Smooth muscle cell (in vitro differentiated cells): ENCODE data around the gene MDC1. TPM values are rescaled to one million over a fixed set of nuclear protein-coding genes. Genes with fewer than 3 reads are reported as not detected.

ENCODE experiments used
- DNase-seq: peaks from one replicate; lab custom pipeline; 2025; ENCODE audit not compliant: unreplicated experiment; lab: John Stamatoyannopoulos, UW
- H2AFZ ChIP-seq: fragments of 200-600 bp; sonication (generic); 2 replicates; pipeline ENCODE4 v1.6.0; 2016; ENCODE audit warnings: antibody characterized with exemption, low read depth, mild to moderate bottlenecking
- H3F3A ChIP-seq: fragments of 200-600 bp; sonication (generic); 2 replicates; pipeline ENCODE4 v1.6.0; 2017; ENCODE audit warnings: antibody characterized with exemption, low read depth
- H3K27ac ChIP-seq: fragments of 200-600 bp; sonication (generic); 2 replicates; pipeline ENCODE4 v1.5.1; 2016; ENCODE audit warnings: low read depth, mild to moderate bottlenecking
- H3K27me3 ChIP-seq: fragments of 200-600 bp; sonication (generic); 2 replicates; pipeline ENCODE4 v1.6.1; 2016; ENCODE audit warnings: low read depth, mild to moderate bottlenecking
- H3K36me3 ChIP-seq: fragments of 200-600 bp; sonication (generic); 2 replicates; pipeline ENCODE4 v1.5.1; 2016; ENCODE audit warnings: low read depth
- H3K4me1 ChIP-seq: fragments of 200-600 bp; sonication (generic); 2 replicates; pipeline ENCODE4 v1.5.1; 2016; ENCODE audit warnings: low read depth
- H3K4me2 ChIP-seq: fragments of 200-600 bp; sonication (generic); 2 replicates; pipeline ENCODE4 v1.6.0; 2016; ENCODE audit warnings: mild to moderate bottlenecking
- H3K4me3 ChIP-seq: fragments of 200-600 bp; sonication (generic); 2 replicates; pipeline ENCODE4 v1.5.1; 2016; ENCODE audit warnings: mild to moderate bottlenecking
- H3K79me2 ChIP-seq: fragments of 200-600 bp; sonication (generic); 2 replicates; pipeline ENCODE4 v1.6.0; 2016; ENCODE audit warnings: low read depth, mild to moderate bottlenecking
- H3K9ac ChIP-seq: fragments of 200-600 bp; sonication (generic); 2 replicates; pipeline ENCODE4 v1.6.0; 2016; ENCODE audit warnings: low read depth
- H3K9me3 ChIP-seq: fragments of 200-600 bp; sonication (generic); replicated peaks from 2 replicates; pipeline ENCODE4 v1.5.1; 2016; ENCODE audit warnings: low read depth
- H4K20me1 ChIP-seq: fragments of 200-600 bp; sonication (generic); 2 replicates; pipeline ENCODE4 v1.6.0; 2016; ENCODE audit warnings: low read depth
- WGBS: methylation state at CpG from one replicate; pipeline ENCODE4 v1.1.7; 2016; ENCODE audit warnings: low lambda C conversion rate; 5-methylcytosine and 5-hydroxymethylcytosine counted together
- polyA plus RNA-seq: library from polyadenylated mRNA; unstranded; fragments of >200 nt; fragmentation: Nextera tagmentation; extraction: Ambion mirVana; gene quantifications from 2 replicates; pipeline ENCODE4 v1.2.1, GENCODE V29; 2016
- total RNA-seq: library from RNA; depleted of rRNA; stranded (reverse); fragments of >200 nt; gene quantifications from 2 replicates; pipeline ENCODE4 v1.2.3, GENCODE V29; 2014
- TF ChIP-seq, protein P1 (sequence below): fragments of 200-600 bp; sonication (generic); IDR thresholded peaks from 2 replicates; pipeline ENCODE4 v1.5.1; 2017; ENCODE audit warnings: borderline replicate concordance, mild to moderate bottlenecking, antibody characterized with exemption; ENCODE audit not compliant: insufficient read depth, poor library complexity, severe bottlenecking

The MDC1 gene
- total and polyA plus RNA-seq, 2 experiments from 2014 or later, result 7.0 to 17.1 TPM

GRCh38 chr6:30703011-30703410 lies 14.1 kb downstream of the MDC1 start:
- Histone ChIP-seq H3K4me2 (no peak overlapping the region), H3K79me2 (no peaks in the 10 kb centered on the region), H2AFZ (no peak overlapping the region), H3K4me1 (no peaks in the 10 kb centered on the region), H3F3A (no peaks in the 10 kb centered on the region), H3K27me3 (no peaks in the 10 kb centered on the region), H3K9ac (no peak overlapping the region), H3K27ac (no peak overlapping the region), H4K20me1 (no peaks in the 10 kb centered on the region), H3K4me3 (no peak overlapping the region), H3K36me3 (no peaks in the 10 kb centered on the region), H3K9me3 (no peaks in the 10 kb centered on the region)
- 98% methylated on average over 10 of the region's 10 CpGs for WGBS
- DNase-seq, result no peak
- TF ChIP-seq, protein P1, sequence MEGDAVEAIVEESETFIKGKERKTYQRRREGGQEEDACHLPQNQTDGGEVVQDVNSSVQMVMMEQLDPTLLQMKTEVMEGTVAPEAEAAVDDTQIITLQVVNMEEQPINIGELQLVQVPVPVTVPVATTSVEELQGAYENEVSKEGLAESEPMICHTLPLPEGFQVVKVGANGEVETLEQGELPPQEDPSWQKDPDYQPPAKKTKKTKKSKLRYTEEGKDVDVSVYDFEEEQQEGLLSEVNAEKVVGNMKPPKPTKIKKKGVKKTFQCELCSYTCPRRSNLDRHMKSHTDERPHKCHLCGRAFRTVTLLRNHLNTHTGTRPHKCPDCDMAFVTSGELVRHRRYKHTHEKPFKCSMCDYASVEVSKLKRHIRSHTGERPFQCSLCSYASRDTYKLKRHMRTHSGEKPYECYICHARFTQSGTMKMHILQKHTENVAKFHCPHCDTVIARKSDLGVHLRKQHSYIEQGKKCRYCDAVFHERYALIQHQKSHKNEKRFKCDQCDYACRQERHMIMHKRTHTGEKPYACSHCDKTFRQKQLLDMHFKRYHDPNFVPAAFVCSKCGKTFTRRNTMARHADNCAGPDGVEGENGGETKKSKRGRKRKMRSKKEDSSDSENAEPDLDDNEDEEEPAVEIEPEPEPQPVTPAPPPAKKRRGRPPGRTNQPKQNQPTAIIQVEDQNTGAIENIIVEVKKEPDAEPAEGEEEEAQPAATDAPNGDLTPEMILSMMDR, result no peak

DNA sequence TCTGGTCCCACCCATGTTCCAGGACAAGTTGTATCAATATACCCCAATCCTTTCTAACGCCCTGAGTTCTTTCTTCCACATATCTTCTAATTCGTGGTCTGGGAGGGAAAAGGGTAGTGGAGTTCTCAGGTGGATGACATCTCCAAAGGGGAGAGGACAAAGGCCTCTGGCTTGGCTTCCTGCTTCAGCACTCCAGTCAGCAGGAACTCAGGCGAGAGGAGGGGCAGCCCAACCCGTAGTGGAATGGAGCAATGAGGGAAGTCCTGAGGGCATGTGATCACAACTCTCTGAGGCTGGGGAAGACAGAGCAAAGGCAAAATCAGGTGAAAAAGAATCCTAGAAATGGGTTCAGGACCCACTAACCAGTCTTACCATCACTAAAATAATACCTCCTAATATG lies 16.7 kb downstream of the MDC1 start:
- Histone ChIP-seq H3K36me3 (no peaks in the 10 kb centered on the region), H3K9ac (no peak overlapping the region), H3K9me3 (no peaks in the 10 kb centered on the region), H2AFZ (no peak overlapping the region), H3K4me1 (no peaks in the 10 kb centered on the region), H3K27me3 (no peaks in the 10 kb centered on the region), H3K27ac (no peak overlapping the region), H3K79me2 (no peaks in the 10 kb centered on the region), H3K4me2 (no peak overlapping the region), H4K20me1 (no peaks in the 10 kb centered on the region), H3K4me3 (no peak overlapping the region), H3F3A (no peaks in the 10 kb centered on the region)
- WGBS, result 83% methylated on average over 4 of the region's 4 CpGs
- DNase-seq, result no peak
- TF ChIP-seq, protein P1, result no peak

- H2AFZ ChIP-seq, result no peak overlapping the region
- H3K36me3 ChIP-seq, result no peaks in the 10 kb centered on the region
- H3K4me3 ChIP-seq, result no peak overlapping the region
- H3K27me3 ChIP-seq, result no peaks in the 10 kb centered on the region
- no peaks in the 10 kb centered on the region for H3K79me2 ChIP-seq
- H3K4me1 ChIP-seq, result no peaks in the 10 kb centered on the region
- TF ChIP-seq, protein P1, result no peak
- no peak for DNase-seq
- no peaks in the 10 kb centered on the region for H3K9me3 ChIP-seq
- H4K20me1 ChIP-seq, result no peaks in the 10 kb centered on the region
- no peak overlapping the region for H3K9ac ChIP-seq
- no peak overlapping the region for H3K4me2 ChIP-seq
- H3F3A ChIP-seq, result peaks cover 6% of the 10 kb centered on the region
- no peak overlapping the region for H3K27ac ChIP-seq
- 92% methylated on average over 5 of the region's 5 CpGs for WGBS
Measured at GRCh38 chr6:30696432-30696831, 20.6 kb downstream of the MDC1 start.

DNA sequence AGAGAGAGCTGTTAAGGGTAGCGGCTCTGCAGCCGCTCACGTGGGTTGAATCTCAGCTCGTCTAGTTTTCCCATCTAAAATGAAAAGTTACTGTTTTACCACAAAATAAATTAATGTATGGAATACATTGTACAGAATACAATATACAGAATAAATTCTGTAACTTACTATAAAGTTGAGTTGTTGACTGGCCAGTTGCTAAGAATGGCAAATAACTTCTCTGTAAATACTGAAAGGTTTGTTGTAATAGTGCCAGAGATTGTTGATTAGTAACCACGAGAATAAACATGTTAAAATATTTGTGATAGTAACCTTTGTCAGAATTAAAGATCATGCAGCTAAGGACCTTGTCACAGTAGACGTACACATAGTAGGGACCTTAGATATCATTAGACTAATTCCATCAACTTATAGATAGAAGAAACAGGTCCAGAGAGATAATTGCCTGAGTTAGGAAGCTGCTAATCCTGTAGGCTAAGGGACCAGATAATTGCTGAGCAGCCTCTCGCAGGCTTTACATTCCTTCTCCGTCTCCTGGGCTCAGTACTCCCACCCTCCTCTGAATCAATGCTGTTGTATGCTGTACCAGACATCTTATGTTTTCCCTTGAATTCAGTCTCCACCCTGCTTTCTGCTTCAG lies 25.8 kb downstream of the MDC1 start:
- peaks cover 22% of the 10 kb centered on the region for H3K4me1 ChIP-seq
- WGBS, result 7% methylated on average over 8 of the region's 8 CpGs
- peak overlapping the region; percentile 56 for H3K9ac ChIP-seq
- no peaks in the 10 kb centered on the region for H4K20me1 ChIP-seq
- H3K79me2 ChIP-seq, result peaks cover 25% of the 10 kb centered on the region
- H3K36me3 ChIP-seq, result no peaks in the 10 kb centered on the region
- H2AFZ ChIP-seq, result no peak overlapping the region
- no peaks in the 10 kb centered on the region for H3K9me3 ChIP-seq
- H3K27me3 ChIP-seq, result no peaks in the 10 kb centered on the region
- peak overlapping the region; percentile 78 for H3K4me2 ChIP-seq
- DNase-seq, result no peak
- H3F3A ChIP-seq, result peaks cover 11% of the 10 kb centered on the region
- TF ChIP-seq, protein P1, result no peak
- peak overlapping the region; percentile 83 for H3K4me3 ChIP-seq
- peak overlapping the region; percentile 89 for H3K27ac ChIP-seq
